Glutamatergic neuron (in vitro differentiated cells): ENCODE results near the gene PDE12. TPM values are rescaled to one million over a fixed set of nuclear protein-coding genes. Genes with fewer than 3 reads are reported as not detected.
A peak's percentile ranks its signal among the peaks of the same experiment; 100 is the strongest.
"Not testable (repeated sequence)": the region's sequence is repeated elsewhere in the genome, so short reads cannot be mapped to it uniquely, and the experiment has no call there.

Experiments used
- DNase-seq: peaks from one replicate; pipeline ENCODE4 v3.0.0; 2022
- H3K27ac Mint-ChIP-seq: one replicate; pipeline ENCODE4 v1.8.0; 2020; ENCODE audit warnings: mild to moderate bottlenecking, mixed read lengths, inconsistent platforms; ENCODE audit not compliant: unreplicated experiment
- H3K27me3 Mint-ChIP-seq: one replicate; pipeline ENCODE4 v1.8.0; 2020; ENCODE audit warnings: mild to moderate bottlenecking, moderate library complexity, mixed read lengths, inconsistent platforms; ENCODE audit not compliant: unreplicated experiment
- H3K36me3 Mint-ChIP-seq: one replicate; pipeline ENCODE4 v1.8.0; 2020; ENCODE audit warnings: mild to moderate bottlenecking, mixed read lengths, inconsistent platforms; ENCODE audit not compliant: unreplicated experiment
- H3K4me1 Mint-ChIP-seq: one replicate; pipeline ENCODE4 v1.8.0; 2020; ENCODE audit warnings: mild to moderate bottlenecking, low read depth, mixed read lengths, inconsistent platforms; ENCODE audit not compliant: unreplicated experiment
- H3K4me3 Mint-ChIP-seq: one replicate; pipeline ENCODE4 v1.8.0; 2020; ENCODE audit warnings: mild to moderate bottlenecking, mixed read lengths, inconsistent platforms; ENCODE audit not compliant: unreplicated experiment
- H3K9me3 Mint-ChIP-seq: one replicate; pipeline ENCODE4 v1.8.0; 2020; ENCODE audit warnings: mild to moderate bottlenecking, moderate library complexity, mixed read lengths, inconsistent platforms; ENCODE audit not compliant: unreplicated experiment
- total RNA-seq: library from RNA; stranded (reverse); fragmentation: NEBNext Ultra II Directional; extraction: Animal tissue kit (Norgen Biotek cat#: 25700); gene quantifications from one replicate; pipeline ENCODE4 v1.2.1, GENCODE V29; 2021; ENCODE audit not compliant: unreplicated experiment
- TF ChIP-seq, protein P1 (sequence below): fragments of 200-600 bp; sonication (generic); IDR thresholded peaks from one replicate; pipeline ENCODE4 v1.5.0; 2021; ENCODE audit not compliant: partially characterized antibody, unreplicated experiment

PDE12 gene
- total RNA-seq, 1 donor from 2014 or later = 17.1 TPM

DNA sequence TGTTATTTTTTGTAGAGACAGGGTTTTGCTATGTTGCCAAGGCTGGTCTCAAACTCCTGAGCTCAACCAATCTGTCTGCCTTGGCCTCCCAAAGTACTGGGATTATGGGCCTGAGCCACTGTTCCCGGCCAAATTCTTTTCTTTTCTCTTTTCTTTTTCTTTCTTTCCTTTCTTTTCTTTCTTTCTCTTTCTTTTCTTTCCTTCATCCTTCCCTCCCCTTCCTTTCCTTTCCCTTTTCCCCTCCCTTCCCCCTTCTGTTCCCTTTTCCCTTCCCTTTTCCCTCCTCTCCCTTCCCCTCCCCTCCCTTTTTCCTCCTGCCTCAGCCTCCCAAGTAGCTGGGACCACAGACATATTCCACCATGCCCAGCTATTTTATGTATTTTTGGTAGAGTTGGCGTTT, 44.1 kb downstream of the PDE12 start:
- Mint-ChIP-seq H3K4me1 (peaks cover 5% of the 10 kb centered on the region), H3K27ac (no peak overlapping the region), H3K36me3 (peaks cover 6% of the 10 kb centered on the region), H3K9me3 (peaks cover 6% of the 10 kb centered on the region), H3K4me3 (no peak overlapping the region), H3K27me3 (peaks cover 11% of the 10 kb centered on the region)
- TF ChIP-seq, protein P1, sequence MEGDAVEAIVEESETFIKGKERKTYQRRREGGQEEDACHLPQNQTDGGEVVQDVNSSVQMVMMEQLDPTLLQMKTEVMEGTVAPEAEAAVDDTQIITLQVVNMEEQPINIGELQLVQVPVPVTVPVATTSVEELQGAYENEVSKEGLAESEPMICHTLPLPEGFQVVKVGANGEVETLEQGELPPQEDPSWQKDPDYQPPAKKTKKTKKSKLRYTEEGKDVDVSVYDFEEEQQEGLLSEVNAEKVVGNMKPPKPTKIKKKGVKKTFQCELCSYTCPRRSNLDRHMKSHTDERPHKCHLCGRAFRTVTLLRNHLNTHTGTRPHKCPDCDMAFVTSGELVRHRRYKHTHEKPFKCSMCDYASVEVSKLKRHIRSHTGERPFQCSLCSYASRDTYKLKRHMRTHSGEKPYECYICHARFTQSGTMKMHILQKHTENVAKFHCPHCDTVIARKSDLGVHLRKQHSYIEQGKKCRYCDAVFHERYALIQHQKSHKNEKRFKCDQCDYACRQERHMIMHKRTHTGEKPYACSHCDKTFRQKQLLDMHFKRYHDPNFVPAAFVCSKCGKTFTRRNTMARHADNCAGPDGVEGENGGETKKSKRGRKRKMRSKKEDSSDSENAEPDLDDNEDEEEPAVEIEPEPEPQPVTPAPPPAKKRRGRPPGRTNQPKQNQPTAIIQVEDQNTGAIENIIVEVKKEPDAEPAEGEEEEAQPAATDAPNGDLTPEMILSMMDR = no peak
- no peak for DNase-seq

DNA sequence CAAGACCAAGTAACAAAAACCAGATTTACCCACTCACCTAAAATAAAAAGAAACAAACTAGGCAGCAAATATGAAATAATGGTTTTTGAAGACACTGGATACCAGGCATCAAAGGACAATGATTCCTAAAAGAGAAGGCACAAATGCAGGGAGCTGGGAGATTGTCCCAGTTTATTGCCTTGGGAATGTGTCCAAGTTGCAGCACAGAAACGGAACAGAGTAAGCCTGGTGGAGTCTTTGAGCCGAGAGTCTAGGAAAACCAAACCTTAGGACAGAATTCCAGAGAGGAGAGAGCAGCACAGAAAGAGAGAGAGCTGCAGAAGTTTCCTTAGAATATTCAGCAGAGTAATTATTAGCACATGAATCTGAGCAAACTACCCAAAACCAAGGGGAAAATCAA, 48.9 kb downstream of the PDE12 start:
- Mint-ChIP-seq H3K36me3 (peaks cover 29% of the 10 kb centered on the region), H3K9me3 (peaks cover 6% of the 10 kb centered on the region), H3K27ac (peak overlapping the region; percentile 17), H3K4me1 (no peaks in the 10 kb centered on the region), H3K27me3 (peaks cover 4% of the 10 kb centered on the region), H3K4me3 (no peak overlapping the region)
- TF ChIP-seq, protein P1 = no peak
- DNase-seq = no peak

- no peaks in the 10 kb centered on the region for H3K4me1 Mint-ChIP-seq
- TF ChIP-seq, protein P1 = no peak
- H3K36me3 Mint-ChIP-seq = peaks cover 29% of the 10 kb centered on the region
- H3K27me3 Mint-ChIP-seq = peaks cover 6% of the 10 kb centered on the region
- H3K4me3 Mint-ChIP-seq = no peak overlapping the region
- H3K9me3 Mint-ChIP-seq = peaks cover 6% of the 10 kb centered on the region
- DNase-seq = no peak
- H3K27ac Mint-ChIP-seq = no peak overlapping the region
These were observed 49.6 kb downstream of the PDE12 start for GRCh38 chr3:57605683-57606082.

DNA sequence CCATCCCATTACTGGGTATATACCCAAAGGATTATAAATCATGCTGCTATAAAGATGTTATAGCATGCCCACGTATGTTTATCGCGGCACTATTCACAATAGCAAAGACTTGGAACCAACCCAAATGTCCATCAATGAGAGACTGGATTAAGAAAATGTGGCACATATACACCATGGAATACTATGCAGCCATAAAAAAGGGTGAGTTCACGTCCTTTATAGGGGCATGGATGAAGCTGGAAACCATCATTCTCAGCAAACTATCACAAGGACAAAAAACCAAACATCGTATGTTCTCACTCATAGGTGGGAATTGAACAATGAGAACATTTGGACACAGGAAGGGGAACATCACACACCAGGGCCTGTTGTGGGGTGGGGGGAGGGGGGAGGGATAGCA, 55.8 kb downstream of the PDE12 start:
- not testable (repeated sequence) for H3K4me3 Mint-ChIP-seq, H3K27me3 Mint-ChIP-seq, H3K9me3 Mint-ChIP-seq, DNase-seq, H3K4me1 Mint-ChIP-seq, H3K27ac Mint-ChIP-seq
- H3K36me3 Mint-ChIP-seq = peaks cover 14% of the 10 kb centered on the region

DNA sequence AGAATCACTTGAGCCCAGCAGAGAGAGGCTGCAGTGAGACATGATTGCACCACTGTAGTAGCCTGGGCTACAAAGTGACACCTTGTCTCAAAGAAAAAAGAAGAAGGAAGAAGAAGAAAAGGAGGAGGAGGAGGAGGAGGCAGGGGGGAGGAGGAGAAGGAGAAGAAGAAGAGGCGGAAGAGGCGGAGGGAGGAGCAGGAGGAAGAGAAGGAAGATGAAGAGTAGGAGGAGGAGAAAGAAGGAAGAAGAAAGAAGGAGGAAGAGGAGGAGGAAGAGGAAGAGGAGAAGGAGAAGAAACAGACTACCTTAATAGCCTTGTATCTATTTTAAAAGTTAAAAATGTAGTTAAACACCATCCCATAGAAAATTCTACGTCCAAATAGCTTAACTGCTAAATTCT, 60.2 kb downstream of the PDE12 start:
- Mint-ChIP-seq H3K27ac (no peak overlapping the region), H3K4me3 (no peak overlapping the region), H3K27me3 (no peaks in the 10 kb centered on the region), H3K4me1 (no peaks in the 10 kb centered on the region), H3K9me3 (peaks cover 3% of the 10 kb centered on the region), H3K36me3 (no peaks in the 10 kb centered on the region)
- no peak for DNase-seq
- TF ChIP-seq, protein P1 = no peak

Other genes with a start within 250 kb of the PDE12 start
- gene DNAH12, start 11.9 kb upstream of the PDE12 start, total RNA-seq = 0.22 TPM
- gene ARF4, start 41.1 kb downstream of the PDE12 start, total RNA-seq = 131 TPM
- gene DENND6A, start 136.8 kb downstream of the PDE12 start, total RNA-seq = 20.5 TPM
- 52.0 TPM for gene SLMAP, start 200.0 kb downstream of the PDE12 start, total RNA-seq